ENCODE results near the gene RGCC.

- TF ChIP-seq ZBTB21 (tag by site-specific recombination; IDR thresholded peaks at IDR 0.05): no peak
- TF ChIP-seq, protein P1, sequence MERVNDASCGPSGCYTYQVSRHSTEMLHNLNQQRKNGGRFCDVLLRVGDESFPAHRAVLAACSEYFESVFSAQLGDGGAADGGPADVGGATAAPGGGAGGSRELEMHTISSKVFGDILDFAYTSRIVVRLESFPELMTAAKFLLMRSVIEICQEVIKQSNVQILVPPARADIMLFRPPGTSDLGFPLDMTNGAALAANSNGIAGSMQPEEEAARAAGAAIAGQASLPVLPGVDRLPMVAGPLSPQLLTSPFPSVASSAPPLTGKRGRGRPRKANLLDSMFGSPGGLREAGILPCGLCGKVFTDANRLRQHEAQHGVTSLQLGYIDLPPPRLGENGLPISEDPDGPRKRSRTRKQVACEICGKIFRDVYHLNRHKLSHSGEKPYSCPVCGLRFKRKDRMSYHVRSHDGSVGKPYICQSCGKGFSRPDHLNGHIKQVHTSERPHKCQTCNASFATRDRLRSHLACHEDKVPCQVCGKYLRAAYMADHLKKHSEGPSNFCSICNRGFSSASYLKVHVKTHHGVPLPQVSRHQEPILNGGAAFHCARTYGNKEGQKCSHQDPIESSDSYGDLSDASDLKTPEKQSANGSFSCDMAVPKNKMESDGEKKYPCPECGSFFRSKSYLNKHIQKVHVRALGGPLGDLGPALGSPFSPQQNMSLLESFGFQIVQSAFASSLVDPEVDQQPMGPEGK (tag by site-specific recombination; IDR thresholded peaks at IDR 0.05): no peak
- TF ChIP-seq, protein P2, sequence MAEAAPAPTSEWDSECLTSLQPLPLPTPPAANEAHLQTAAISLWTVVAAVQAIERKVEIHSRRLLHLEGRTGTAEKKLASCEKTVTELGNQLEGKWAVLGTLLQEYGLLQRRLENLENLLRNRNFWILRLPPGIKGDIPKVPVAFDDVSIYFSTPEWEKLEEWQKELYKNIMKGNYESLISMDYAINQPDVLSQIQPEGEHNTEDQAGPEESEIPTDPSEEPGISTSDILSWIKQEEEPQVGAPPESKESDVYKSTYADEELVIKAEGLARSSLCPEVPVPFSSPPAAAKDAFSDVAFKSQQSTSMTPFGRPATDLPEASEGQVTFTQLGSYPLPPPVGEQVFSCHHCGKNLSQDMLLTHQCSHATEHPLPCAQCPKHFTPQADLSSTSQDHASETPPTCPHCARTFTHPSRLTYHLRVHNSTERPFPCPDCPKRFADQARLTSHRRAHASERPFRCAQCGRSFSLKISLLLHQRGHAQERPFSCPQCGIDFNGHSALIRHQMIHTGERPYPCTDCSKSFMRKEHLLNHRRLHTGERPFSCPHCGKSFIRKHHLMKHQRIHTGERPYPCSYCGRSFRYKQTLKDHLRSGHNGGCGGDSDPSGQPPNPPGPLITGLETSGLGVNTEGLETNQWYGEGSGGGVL (tag by site-specific recombination; IDR thresholded peaks at IDR 0.05): no peak
- no peak for TF ChIP-seq CTCF (tag by site-specific recombination; IDR thresholded peaks at IDR 0.05)
- TF ChIP-seq TCF7L2 (IDR thresholded peaks at IDR 0.05; ENCODE audit: borderline replicate concordance, low read depth, low read length): no peak
- TF ChIP-seq, protein P3, sequence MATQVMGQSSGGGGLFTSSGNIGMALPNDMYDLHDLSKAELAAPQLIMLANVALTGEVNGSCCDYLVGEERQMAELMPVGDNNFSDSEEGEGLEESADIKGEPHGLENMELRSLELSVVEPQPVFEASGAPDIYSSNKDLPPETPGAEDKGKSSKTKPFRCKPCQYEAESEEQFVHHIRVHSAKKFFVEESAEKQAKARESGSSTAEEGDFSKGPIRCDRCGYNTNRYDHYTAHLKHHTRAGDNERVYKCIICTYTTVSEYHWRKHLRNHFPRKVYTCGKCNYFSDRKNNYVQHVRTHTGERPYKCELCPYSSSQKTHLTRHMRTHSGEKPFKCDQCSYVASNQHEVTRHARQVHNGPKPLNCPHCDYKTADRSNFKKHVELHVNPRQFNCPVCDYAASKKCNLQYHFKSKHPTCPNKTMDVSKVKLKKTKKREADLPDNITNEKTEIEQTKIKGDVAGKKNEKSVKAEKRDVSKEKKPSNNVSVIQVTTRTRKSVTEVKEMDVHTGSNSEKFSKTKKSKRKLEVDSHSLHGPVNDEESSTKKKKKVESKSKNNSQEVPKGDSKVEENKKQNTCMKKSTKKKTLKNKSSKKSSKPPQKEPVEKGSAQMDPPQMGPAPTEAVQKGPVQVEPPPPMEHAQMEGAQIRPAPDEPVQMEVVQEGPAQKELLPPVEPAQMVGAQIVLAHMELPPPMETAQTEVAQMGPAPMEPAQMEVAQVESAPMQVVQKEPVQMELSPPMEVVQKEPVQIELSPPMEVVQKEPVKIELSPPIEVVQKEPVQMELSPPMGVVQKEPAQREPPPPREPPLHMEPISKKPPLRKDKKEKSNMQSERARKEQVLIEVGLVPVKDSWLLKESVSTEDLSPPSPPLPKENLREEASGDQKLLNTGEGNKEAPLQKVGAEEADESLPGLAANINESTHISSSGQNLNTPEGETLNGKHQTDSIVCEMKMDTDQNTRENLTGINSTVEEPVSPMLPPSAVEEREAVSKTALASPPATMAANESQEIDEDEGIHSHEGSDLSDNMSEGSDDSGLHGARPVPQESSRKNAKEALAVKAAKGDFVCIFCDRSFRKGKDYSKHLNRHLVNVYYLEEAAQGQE (tag by site-specific recombination; IDR thresholded peaks at IDR 0.05): no peak
- no peak for TF ChIP-seq ZNF274 (IDR thresholded peaks at IDR 0.05; ENCODE audit: low read length)
- TF ChIP-seq ZNF274 (tag by site-specific recombination; IDR thresholded peaks at IDR 0.05; ENCODE audit: borderline replicate concordance): no peak
Observed at GRCh38 chr13:41434831-41435520, 22.4 kb upstream of the RGCC start.

Data from HEK293 (cell line).